HepG2 (cell line): ENCODE results near the gene RGS19. TPM values are rescaled to one million over a fixed set of nuclear protein-coding genes. Genes with fewer than 3 reads are reported as not detected.

Experiments used
- ARNT2 ChIP-seq: sonication (generic); formaldehyde crosslinking; IDR thresholded peaks from 2 replicates; pipeline ENCODE4 v1.8.0; 2022; ENCODE audit warnings: mild to moderate bottlenecking, low read depth, missing genetic modification reagents, moderate library complexity
- BRD4 ChIP-seq: sonication (generic); formaldehyde crosslinking; IDR thresholded peaks from 2 replicates; pipeline ENCODE4 v1.4.0; 2020; ENCODE audit warnings: missing genetic modification reagents
- CBFB ChIP-seq: sonication (generic); formaldehyde crosslinking; IDR thresholded peaks from 2 replicates; pipeline ENCODE4 v1.4.0; 2020; ENCODE audit warnings: missing genetic modification reagents
- ELF3 ChIP-seq: IDR thresholded peaks from 2 replicates; pipeline ENCODE4 v1.6.1; 2016; ENCODE audit warnings: missing genetic modification reagents, missing compliant biosample characterization
- FOXO1 ChIP-seq: sonication (generic); formaldehyde crosslinking; IDR thresholded peaks from 2 replicates; pipeline ENCODE4 v1.4.0; 2020; ENCODE audit warnings: missing genetic modification reagents
- GATAD2A ChIP-seq: IDR thresholded peaks from 2 replicates; pipeline ENCODE4 v1.6.1; 2016
- MLX ChIP-seq: IDR thresholded peaks from 2 replicates; pipeline ENCODE4 v1.6.1; 2016
- NR1H2 ChIP-seq: sonication (generic); formaldehyde crosslinking; IDR thresholded peaks from 2 replicates; pipeline ENCODE4 v1.8.1; 2022; ENCODE audit warnings: low read depth, missing genetic modification reagents, borderline replicate concordance
- SCMH1 ChIP-seq: sonication (generic); formaldehyde crosslinking; IDR thresholded peaks from 2 replicates; pipeline ENCODE4 v1.9.0; 2021; ENCODE audit warnings: missing genetic modification reagents, mild to moderate bottlenecking, borderline replicate concordance
- SOX6 ChIP-seq, 2 experiments: fragments of 450-650 bp in 1 of 2; sonication (generic) in 1 of 2; formaldehyde crosslinking in 1 of 2; IDR thresholded peaks; 2 replicates each; pipeline versions ENCODE4 v1.4.0 to v1.6.1; 2017 to 2020; ENCODE audit warnings: antibody characterized with exemption in 1 of 2, mild to moderate bottlenecking in 1 of 2, missing genetic modification reagents in 1 of 2
- ZBTB34 ChIP-seq: sonication (generic); formaldehyde crosslinking; IDR thresholded peaks from 2 replicates; pipeline ENCODE4 v1.8.0; 2022; ENCODE audit warnings: mild to moderate bottlenecking, missing genetic modification reagents
- ZFP82 ChIP-seq: sonication (generic); formaldehyde crosslinking; IDR thresholded peaks from 2 replicates; pipeline ENCODE4 v1.5.1; 2020; ENCODE audit warnings: mild to moderate bottlenecking, missing genetic modification reagents, borderline replicate concordance
- ZMYM4 ChIP-seq: sonication (generic); formaldehyde crosslinking; IDR thresholded peaks from 2 replicates; pipeline ENCODE4 v1.8.1; 2023; ENCODE audit warnings: mild to moderate bottlenecking, missing genetic modification reagents
- ZNF12 ChIP-seq: sonication (generic); formaldehyde crosslinking; IDR thresholded peaks from 2 replicates; pipeline ENCODE4 v1.5.0; 2020; ENCODE audit warnings: missing genetic modification reagents
- ZNF296 ChIP-seq: sonication (generic); formaldehyde crosslinking; conservative IDR thresholded peaks from 2 replicates; pipeline ENCODE4 v1.5.0; 2020; ENCODE audit warnings: mild to moderate bottlenecking, missing genetic modification reagents
- ZNF317 ChIP-seq: sonication (generic); formaldehyde crosslinking; IDR thresholded peaks from 2 replicates; pipeline ENCODE4 v1.5.0; 2020; ENCODE audit warnings: mild to moderate bottlenecking, missing genetic modification reagents
- ZNF343 ChIP-seq: sonication (generic); formaldehyde crosslinking; IDR thresholded peaks from 2 replicates; pipeline ENCODE4 v1.4.0; 2020; ENCODE audit warnings: mild to moderate bottlenecking, missing genetic modification reagents
- ZNF737 ChIP-seq: sonication (generic); formaldehyde crosslinking; IDR thresholded peaks from 2 replicates; pipeline ENCODE4 v1.5.0; 2020; ENCODE audit warnings: missing genetic modification reagents, mild to moderate bottlenecking, borderline replicate concordance
- ZNF776 ChIP-seq: sonication (generic); formaldehyde crosslinking; IDR thresholded peaks from 2 replicates; pipeline ENCODE4 v1.4.0; 2020; ENCODE audit warnings: mild to moderate bottlenecking, missing genetic modification reagents
- ZNF83 ChIP-seq: sonication (generic); formaldehyde crosslinking; IDR thresholded peaks from 2 replicates; pipeline ENCODE4 v1.4.0; 2020; ENCODE audit warnings: missing genetic modification reagents, mild to moderate bottlenecking, borderline replicate concordance
- ZNF841 ChIP-seq: sonication (generic); formaldehyde crosslinking; IDR thresholded peaks from 2 replicates; pipeline ENCODE4 v1.8.1; 2023; ENCODE audit warnings: missing genetic modification reagents, borderline replicate concordance
- polyA plus RNA-seq, 8 experiments: library from polyadenylated mRNA; depleted of rRNA in 3 of 8; stranded (reverse) in 7 of 8; unstranded in 1 of 8; fragments of >200 nt; fragmentation: Illumina TruSeq in 4 of 8; extraction: Trizol in 4 of 8; gene quantifications; 2 replicates each; pipeline versions ENCODE4 v1.2.1 to v1.2.3, GENCODE V29; 2011 to 2016; ENCODE audit warnings: low read depth in 4 of 8, missing spikeins in 1 of 8, mixed read lengths in 1 of 8; ENCODE audit not compliant: insufficient read depth in 1 of 8
- total RNA-seq, 5 experiments: library from RNA; depleted of rRNA; stranded (reverse); fragments of >200 nt; fragmentation: Illumina TruSeq; extraction: Trizol; gene quantifications; 2 replicates each; pipeline ENCODE4 v1.2.3, GENCODE V29; 2016; ENCODE audit warnings: low read depth in 1 of 5
- TF ChIP-seq, protein P1 (sequence below): sonication (generic); formaldehyde crosslinking; IDR thresholded peaks from 2 replicates; pipeline ENCODE4 v1.8.1; 2023; ENCODE audit warnings: mild to moderate bottlenecking, moderate library complexity, missing genetic modification reagents
- TF ChIP-seq, protein P2 (sequence below): sonication (generic); formaldehyde crosslinking; IDR thresholded peaks from 2 replicates; pipeline ENCODE4 v1.9.0; 2021; ENCODE audit warnings: missing genetic modification reagents, borderline replicate concordance

The RGS19 gene
- total and polyA plus RNA-seq, 2 of the 13 experiments (the other 11 are each of a cell fraction or from before 2014, with no cell fraction given): 10.7 to 11.9 TPM

DNA sequence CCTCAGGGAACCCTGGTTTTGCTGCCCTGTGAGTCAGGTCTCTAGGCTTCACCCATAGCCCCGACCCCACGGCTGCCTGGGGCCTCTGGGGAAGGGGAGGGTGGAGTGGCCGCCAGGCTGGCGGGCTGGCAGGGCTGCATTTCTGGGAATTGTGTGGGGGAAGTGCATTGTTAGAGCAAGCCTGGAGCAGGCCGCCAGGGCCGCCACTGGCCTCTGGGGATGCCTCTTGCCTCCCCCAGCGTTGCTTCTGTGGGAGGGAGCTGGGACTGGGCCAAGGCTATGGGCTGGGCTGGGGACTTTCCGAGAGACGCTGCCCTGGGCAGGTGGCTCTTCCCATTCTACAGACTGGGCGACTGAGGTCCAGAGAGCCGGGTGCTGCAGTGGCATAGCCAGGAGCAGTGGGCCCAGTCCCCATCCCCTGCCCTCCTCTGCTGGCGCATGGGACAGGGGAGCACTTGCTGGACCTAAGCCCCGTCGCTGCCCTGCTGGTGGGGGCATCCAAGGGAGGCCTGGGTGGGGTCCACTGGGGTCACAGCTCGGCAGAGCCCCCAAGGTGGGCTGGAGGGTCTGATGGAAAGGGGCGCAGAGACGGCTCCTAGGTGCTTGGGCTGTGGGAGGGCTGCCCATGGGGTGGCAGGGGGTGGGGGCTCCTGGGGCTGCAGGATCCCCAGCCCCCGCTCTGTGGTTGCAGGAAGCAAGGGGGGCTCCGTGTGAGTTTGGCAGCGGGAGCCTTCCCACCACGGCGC lies 23.3 kb downstream of the RGS19 start (continued):
- TF ChIP-seq, protein P1, sequence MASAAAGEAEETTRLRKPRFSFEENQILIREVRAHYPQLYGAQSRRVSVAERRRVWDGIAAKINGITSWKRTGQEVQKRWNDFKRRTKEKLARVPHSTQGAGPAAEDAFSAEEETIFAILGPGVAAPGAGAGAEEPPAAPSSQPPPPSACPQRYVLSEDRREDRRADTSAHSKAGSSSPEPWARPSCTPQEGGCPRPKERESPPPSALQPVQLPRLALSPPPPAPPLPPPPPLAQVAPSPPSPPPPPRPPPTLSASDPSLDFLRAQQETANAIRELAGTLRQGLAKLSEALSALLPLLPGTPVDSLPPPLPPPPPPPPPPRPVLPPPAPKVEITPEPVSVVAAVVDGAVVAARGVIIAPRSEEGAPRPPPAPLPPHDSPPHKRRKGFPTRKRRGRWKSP (CRISPR knock-in tag): no peak
- TF ChIP-seq ELF3 (peak; percentile 68), ZNF296 (no peak; the same call in 1 of the 2 replicates), ZNF12 (CRISPR knock-in tag) (0 out of 2 replicates have a peak, but pooled peaks have one; percentile 13), ARNT2 (no peak), ZNF737 (no peak), GATAD2A (CRISPR knock-in tag) (peak; percentile 68), FOXO1 (0 out of 2 replicates have a peak, but pooled peaks have one; percentile 31), ZNF776 (CRISPR knock-in tag) (peak; percentile 54; the same call in 1 of the 2 replicates), BRD4 (CRISPR knock-in tag) (peak; percentile 88), ZMYM4 (peak; percentile 27; the same call in 1 of the 2 replicates), ZNF343 (no peak), ZBTB34 (CRISPR knock-in tag) (peak; percentile 34; the same call in 1 of the 2 replicates), ZNF841 (CRISPR knock-in tag) (no peak), ZFP82 (CRISPR knock-in tag) (no peak), SOX6 (IDR thresholded peaks at IDR 0.05) (no peak), SOX6 (CRISPR knock-in tag; IDR thresholded peaks at IDR 0.05) (peak; percentile 26), NR1H2 (CRISPR knock-in tag) (no peak), ZNF317 (CRISPR knock-in tag) (0 out of 2 replicates have a peak, but pooled peaks have one; percentile 7), MLX (CRISPR knock-in tag) (no peak; the same call in 1 of the 2 replicates), SCMH1 (CRISPR knock-in tag) (no peak), CBFB (CRISPR knock-in tag) (peak; percentile 82), ZNF83 (no peak)
- TF ChIP-seq, protein P2, sequence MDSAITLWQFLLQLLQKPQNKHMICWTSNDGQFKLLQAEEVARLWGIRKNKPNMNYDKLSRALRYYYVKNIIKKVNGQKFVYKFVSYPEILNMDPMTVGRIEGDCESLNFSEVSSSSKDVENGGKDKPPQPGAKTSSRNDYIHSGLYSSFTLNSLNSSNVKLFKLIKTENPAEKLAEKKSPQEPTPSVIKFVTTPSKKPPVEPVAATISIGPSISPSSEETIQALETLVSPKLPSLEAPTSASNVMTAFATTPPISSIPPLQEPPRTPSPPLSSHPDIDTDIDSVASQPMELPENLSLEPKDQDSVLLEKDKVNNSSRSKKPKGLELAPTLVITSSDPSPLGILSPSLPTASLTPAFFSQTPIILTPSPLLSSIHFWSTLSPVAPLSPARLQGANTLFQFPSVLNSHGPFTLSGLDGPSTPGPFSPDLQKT (CRISPR knock-in tag): peak; percentile 6; the same call in 1 of the 2 replicates
